Adrenal gland (tissue), 5 donors: ENCODE measurements around the gene NRXN3.

Source experiments
- CTCF ChIP-seq, 6 experiments: fragments of 450-650 bp in 4 of 6; fragments of 200-600 bp in 2 of 6; sonication (generic) in 1 of 6; IDR thresholded peaks; 1 replicate in 5 of 6; 2 replicates in 1 of 6; pipeline versions ENCODE4 v1.5.1 to v1.8.0; 2016 to 2021; ENCODE audit warnings: antibody characterized with exemption in 6 of 6, mild to moderate bottlenecking in 2 of 6, moderate library complexity in 1 of 6
- POLR2A ChIP-seq, 2 donors: fragments of 450-650 bp; IDR thresholded peaks; one replicate each; pipeline ENCODE4 v1.6.1; 2017; ENCODE audit warnings: antibody characterized with exemption in 2 of 2, mild to moderate bottlenecking in 2 of 2, moderate library complexity in 1 of 2
- donor health status: DM: no; HTN: no; CAD: no.

- TF ChIP-seq POLR2A (IDR thresholded peaks at IDR 0.05), result no peak
- TF ChIP-seq CTCF (IDR thresholded peaks at IDR 0.05), result no peak
Measured at GRCh38 chr14:79299162-79299561, 1129.0 kb downstream of the NRXN3 start.
